Stimulated activated CD4-positive, alpha-beta T cell treated with anti-CD3 and anti-CD28 coated beads, Interleukin-1b, Interleukin-23, amount 100 ng/mL, for 48 hours (primary cell): ENCODE data around the gene MAP3K9.

Source experiments
- DNase-seq: peaks from one replicate; pipeline ENCODE4 v3.0.0-alpha.2; 2020

Gene MAP3K9

GRCh38 chr14:70780396-70781075, 28.8 kb downstream of the MAP3K9 start:
- no peak for DNase-seq

GRCh38 chr14:70779667-70780066, 29.6 kb downstream of the MAP3K9 start:
- DNase-seq, result no peak

GRCh38 chr14:70776197-70776596, 33.1 kb downstream of the MAP3K9 start:
- no peak for DNase-seq

GRCh38 chr14:70773182-70773862, 36.0 kb downstream of the MAP3K9 start:
- no peak for DNase-seq

- DNase-seq, result no peak
Observed at GRCh38 chr14:70771781-70772212, 37.5 kb downstream of the MAP3K9 start.

- no peak for DNase-seq
Observed at GRCh38 chr14:70770490-70770889, 38.8 kb downstream of the MAP3K9 start.

- DNase-seq, result no peak
Observed at GRCh38 chr14:70759398-70759797, 49.9 kb downstream of the MAP3K9 start.

GRCh38 chr14:70755655-70756054, 53.7 kb downstream of the MAP3K9 start:
- DNase-seq, result no peak

GRCh38 chr14:70754991-70755390, 54.3 kb downstream of the MAP3K9 start:
- DNase-seq, result no peak

GRCh38 chr14:70753518-70753953, 55.8 kb downstream of the MAP3K9 start:
- no peak for DNase-seq

- no peak for DNase-seq
Observed at GRCh38 chr14:70748422-70748821, 60.9 kb downstream of the MAP3K9 start.

GRCh38 chr14:70744641-70745040, 64.7 kb downstream of the MAP3K9 start:
- no peak for DNase-seq

- no peak for DNase-seq
Observed at GRCh38 chr14:70742316-70742715, 67.0 kb downstream of the MAP3K9 start.

- no peak for DNase-seq
Observed at GRCh38 chr14:70741482-70741881, 67.8 kb downstream of the MAP3K9 start.

GRCh38 chr14:70735043-70735442, 74.3 kb downstream of the MAP3K9 start:
- no peak for DNase-seq

GRCh38 chr14:70731447-70732239, 77.7 kb downstream of the MAP3K9 start:
- DNase-seq, result peak; percentile 7

GRCh38 chr14:70730393-70730792, 78.9 kb downstream of the MAP3K9 start:
- DNase-seq, result no peak

- DNase-seq, result no peak
Observed at GRCh38 chr14:70726651-70727375, 82.5 kb downstream of the MAP3K9 start.

- DNase-seq, result no peak
Observed at GRCh38 chr14:70724944-70725343, 84.4 kb downstream of the MAP3K9 start.

GRCh38 chr14:70724110-70724509, 85.2 kb downstream of the MAP3K9 start:
- no peak for DNase-seq

- DNase-seq, result no peak
Observed at GRCh38 chr14:70723276-70723675, 86.0 kb downstream of the MAP3K9 start.

- DNase-seq, result no peak
Observed at GRCh38 chr14:70722418-70722817, 86.9 kb downstream of the MAP3K9 start.

GRCh38 chr14:70721542-70721941, 87.8 kb downstream of the MAP3K9 start:
- DNase-seq, result no peak
